ENCODE results near the gene COQ8A. TPM values are rescaled to one million over a fixed set of nuclear protein-coding genes. Genes with fewer than 3 reads are reported as not detected.

COQ8A gene
- total RNA-seq, 3 donors from 2014 or later, result 25.4 to 31.3 (median 31.0) TPM

- Mint-ChIP-seq H3K36me3 (ENCODE audit: insufficient read depth) (peaks cover 30% of the 10 kb centered on the region), H3K4me1 (ENCODE audit: low read depth) (no peaks in the 10 kb centered on the region), H3K4me3 (no peak overlapping the region), H3K9me3 (no peaks in the 10 kb centered on the region), H3K27me3 (ENCODE audit: low read depth) (no peaks in the 10 kb centered on the region)
- ATAC-seq (no peak), DNase-seq (no peak)
These were observed 25.7 kb downstream of the COQ8A start for GRCh38 chr1:226965581-226966440.

GRCh38 chr1:226966683-226967082 lies 26.6 kb downstream of the COQ8A start:
- H3K27me3 Mint-ChIP-seq (ENCODE audit: low read depth), result no peaks in the 10 kb centered on the region
- peaks cover 33% of the 10 kb centered on the region for H3K36me3 Mint-ChIP-seq (ENCODE audit: insufficient read depth)
- H3K9me3 Mint-ChIP-seq, result peaks cover 2% of the 10 kb centered on the region
- H3K4me3 Mint-ChIP-seq, result no peak overlapping the region
- peaks cover 1% of the 10 kb centered on the region for H3K4me1 Mint-ChIP-seq (ENCODE audit: low read depth)
- no peak for DNase-seq
- ATAC-seq, result no peak

GRCh38 chr1:226967665-226968064 lies 27.6 kb downstream of the COQ8A start:
- ATAC-seq, result no peak
- peaks cover 3% of the 10 kb centered on the region for H3K4me1 Mint-ChIP-seq (ENCODE audit: low read depth)
- no peak for DNase-seq
- H3K36me3 Mint-ChIP-seq (ENCODE audit: insufficient read depth), result peaks cover 39% of the 10 kb centered on the region
- H3K27me3 Mint-ChIP-seq (ENCODE audit: low read depth), result no peaks in the 10 kb centered on the region
- no peak overlapping the region for H3K4me3 Mint-ChIP-seq
- H3K9me3 Mint-ChIP-seq, result peaks cover 6% of the 10 kb centered on the region

- no peak for ATAC-seq
These were observed 31.7 kb downstream of the COQ8A start for GRCh38 chr1:226971765-226972164.

GRCh38 chr1:226972931-226973330 lies 32.8 kb downstream of the COQ8A start:
- peaks cover 27% of the 10 kb centered on the region for H3K36me3 Mint-ChIP-seq (ENCODE audit: insufficient read depth)
- ATAC-seq, result no peak
- DNase-seq, result no peak
- peaks cover 6% of the 10 kb centered on the region for H3K9me3 Mint-ChIP-seq
- no peaks in the 10 kb centered on the region for H3K27me3 Mint-ChIP-seq (ENCODE audit: low read depth)
- H3K4me3 Mint-ChIP-seq, result no peak overlapping the region
- H3K4me1 Mint-ChIP-seq (ENCODE audit: low read depth), result peaks cover 3% of the 10 kb centered on the region

More at GRCh38 chr1:226971765-226972164, 31.7 kb downstream of the COQ8A start:
- Mint-ChIP-seq H3K4me3 (no peak overlapping the region), H3K27me3 (ENCODE audit: low read depth) (no peaks in the 10 kb centered on the region), H3K4me1 (ENCODE audit: low read depth) (peaks cover 3% of the 10 kb centered on the region), H3K36me3 (ENCODE audit: insufficient read depth) (peaks cover 27% of the 10 kb centered on the region), H3K9me3 (peaks cover 6% of the 10 kb centered on the region)
- DNase-seq, result no peak

GRCh38 chr1:226973371-226973897 lies 33.3 kb downstream of the COQ8A start:
- DNase-seq (no peak), ATAC-seq (no peak)
- Mint-ChIP-seq H3K27me3 (ENCODE audit: low read depth) (no peaks in the 10 kb centered on the region), H3K9me3 (peaks cover 6% of the 10 kb centered on the region), H3K4me3 (no peak overlapping the region), H3K4me1 (ENCODE audit: low read depth) (peaks cover 3% of the 10 kb centered on the region), H3K36me3 (ENCODE audit: insufficient read depth) (peaks cover 25% of the 10 kb centered on the region)

GRCh38 chr1:226973898-226974543 lies 33.9 kb downstream of the COQ8A start:
- no peak overlapping the region for H3K4me3 Mint-ChIP-seq
- ATAC-seq, result no peak
- H3K4me1 Mint-ChIP-seq (ENCODE audit: low read depth), result peaks cover 3% of the 10 kb centered on the region
- no peaks in the 10 kb centered on the region for H3K27me3 Mint-ChIP-seq (ENCODE audit: low read depth)
- no peak for DNase-seq
- peaks cover 6% of the 10 kb centered on the region for H3K9me3 Mint-ChIP-seq
- H3K36me3 Mint-ChIP-seq (ENCODE audit: insufficient read depth), result peaks cover 19% of the 10 kb centered on the region

- ATAC-seq (no peak), DNase-seq (no peak)
- H3K4me1 Mint-ChIP-seq (ENCODE audit: low read depth), result peaks cover 3% of the 10 kb centered on the region
- H3K36me3 Mint-ChIP-seq (ENCODE audit: insufficient read depth), result peaks cover 14% of the 10 kb centered on the region
- H3K27me3 Mint-ChIP-seq (ENCODE audit: low read depth), result no peaks in the 10 kb centered on the region
- no peak overlapping the region for H3K4me3 Mint-ChIP-seq
- H3K9me3 Mint-ChIP-seq, result peaks cover 6% of the 10 kb centered on the region
These were observed 34.6 kb downstream of the COQ8A start for GRCh38 chr1:226974544-226975258.

- DNase-seq (no peak), ATAC-seq (no peak)
- Mint-ChIP-seq H3K27me3 (ENCODE audit: low read depth) (no peaks in the 10 kb centered on the region), H3K9me3 (peaks cover 6% of the 10 kb centered on the region), H3K4me3 (no peak overlapping the region), H3K36me3 (ENCODE audit: insufficient read depth) (peaks cover 9% of the 10 kb centered on the region), H3K4me1 (ENCODE audit: low read depth) (peaks cover 3% of the 10 kb centered on the region)
These were observed 35.5 kb downstream of the COQ8A start for GRCh38 chr1:226975259-226976250.

- H3K36me3 Mint-ChIP-seq (ENCODE audit: insufficient read depth), result peaks cover 9% of the 10 kb centered on the region
- H3K4me3 Mint-ChIP-seq, result no peak overlapping the region
- DNase-seq (no peak), ATAC-seq (no peak)
- H3K27me3 Mint-ChIP-seq (ENCODE audit: low read depth), result no peaks in the 10 kb centered on the region
- H3K9me3 Mint-ChIP-seq, result peaks cover 6% of the 10 kb centered on the region
- H3K4me1 Mint-ChIP-seq (ENCODE audit: low read depth), result peaks cover 3% of the 10 kb centered on the region
These were observed 36.3 kb downstream of the COQ8A start for GRCh38 chr1:226976276-226976977.

GRCh38 chr1:226976978-226977642 lies 37.0 kb downstream of the COQ8A start:
- ATAC-seq (no peak), DNase-seq (no peak)
- H3K36me3 Mint-ChIP-seq (ENCODE audit: insufficient read depth), result peaks cover 3% of the 10 kb centered on the region
- H3K4me3 Mint-ChIP-seq, result no peak overlapping the region
- no peaks in the 10 kb centered on the region for H3K4me1 Mint-ChIP-seq (ENCODE audit: low read depth)
- no peaks in the 10 kb centered on the region for H3K27me3 Mint-ChIP-seq (ENCODE audit: low read depth)
- no peaks in the 10 kb centered on the region for H3K9me3 Mint-ChIP-seq

- no peaks in the 10 kb centered on the region for H3K27me3 Mint-ChIP-seq (ENCODE audit: low read depth)
- H3K9me3 Mint-ChIP-seq, result no peaks in the 10 kb centered on the region
- no peaks in the 10 kb centered on the region for H3K36me3 Mint-ChIP-seq (ENCODE audit: insufficient read depth)
- no peak for DNase-seq
- H3K4me3 Mint-ChIP-seq, result no peak overlapping the region
- ATAC-seq, result no peak
- no peaks in the 10 kb centered on the region for H3K4me1 Mint-ChIP-seq (ENCODE audit: low read depth)
These were observed 37.7 kb downstream of the COQ8A start for GRCh38 chr1:226977643-226978431.

All from activated T-cell treated with anti-CD3 and anti-CD28 coated beads, Interleukin-2, amount 50 U/mL, for 4 hours (primary cell).